Measurements from ENCODE around the gene SAP30BP.

SAP30BP gene

DNA sequence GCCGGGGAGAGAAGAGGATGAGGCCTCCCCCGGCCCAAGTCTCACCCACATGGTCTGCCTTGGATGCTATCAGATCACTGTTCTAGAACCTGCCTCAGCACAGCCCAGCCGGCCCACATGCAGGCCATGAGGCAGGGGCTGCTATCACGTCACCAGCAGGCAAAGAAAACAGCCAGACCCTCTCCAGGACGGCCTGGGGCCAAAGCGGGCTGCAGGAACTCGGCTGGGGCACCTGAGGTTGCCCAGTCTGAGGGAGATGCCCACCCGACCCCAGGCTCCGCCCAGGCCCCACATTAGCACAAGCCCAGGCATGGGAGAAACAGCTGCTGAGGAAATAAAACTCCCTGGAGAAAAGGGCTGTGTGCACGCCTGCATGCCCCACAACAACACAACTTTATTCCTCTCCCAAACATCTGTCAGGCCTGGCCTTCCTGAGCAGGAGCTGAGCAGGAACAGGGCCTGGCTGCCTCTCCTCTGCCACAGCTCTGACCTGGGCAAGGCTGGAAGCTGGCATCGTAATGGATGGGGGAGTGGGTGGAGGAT is 40.6 kb upstream of the SAP30BP start:
- Mint-ChIP-seq H3K4me1 (peaks cover 13% of the 10 kb centered on the region), H3K27me3 (ENCODE audit: low read depth, poor library complexity) (peaks cover 3% of the 10 kb centered on the region), H3K9me3 (no peaks in the 10 kb centered on the region), H3K36me3 (ENCODE audit: low read depth) (no peaks in the 10 kb centered on the region), H3K4me3 (no peak overlapping the region), H3K27ac (no peak overlapping the region)
- no peak for TF ChIP-seq CTCF (IDR thresholded peaks at IDR 0.05)
- DNase-seq, result no peak

DNA sequence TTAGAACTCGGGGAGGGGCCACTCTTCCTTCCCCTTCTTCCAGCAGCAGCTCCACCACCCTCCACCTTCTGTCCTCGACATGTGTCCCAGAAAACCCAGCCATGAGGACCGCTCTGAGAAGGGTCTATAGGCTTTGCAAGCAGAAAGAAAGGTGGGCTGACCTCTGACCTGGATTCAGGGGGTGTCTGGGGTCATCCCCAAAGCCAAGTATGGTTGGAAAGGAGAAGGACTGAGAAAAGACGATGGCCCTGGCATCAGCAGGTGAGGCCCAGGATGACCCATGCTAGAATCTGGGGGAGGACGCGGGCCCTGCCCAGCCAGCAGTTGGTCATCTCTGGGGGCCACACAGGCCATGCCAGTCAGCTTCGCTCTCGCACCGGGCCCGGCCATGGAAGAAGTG is 40.0 kb upstream of the SAP30BP start:
- H3K9me3 Mint-ChIP-seq, result no peaks in the 10 kb centered on the region
- H3K27ac Mint-ChIP-seq, result no peak overlapping the region
- peaks cover 9% of the 10 kb centered on the region for H3K4me1 Mint-ChIP-seq
- no peak for TF ChIP-seq CTCF (IDR thresholded peaks at IDR 0.05)
- H3K4me3 Mint-ChIP-seq, result no peak overlapping the region
- peaks cover under 1% of the 10 kb centered on the region for H3K27me3 Mint-ChIP-seq (ENCODE audit: low read depth, poor library complexity)
- no peaks in the 10 kb centered on the region for H3K36me3 Mint-ChIP-seq (ENCODE audit: low read depth)
- DNase-seq, result no peak

DNA sequence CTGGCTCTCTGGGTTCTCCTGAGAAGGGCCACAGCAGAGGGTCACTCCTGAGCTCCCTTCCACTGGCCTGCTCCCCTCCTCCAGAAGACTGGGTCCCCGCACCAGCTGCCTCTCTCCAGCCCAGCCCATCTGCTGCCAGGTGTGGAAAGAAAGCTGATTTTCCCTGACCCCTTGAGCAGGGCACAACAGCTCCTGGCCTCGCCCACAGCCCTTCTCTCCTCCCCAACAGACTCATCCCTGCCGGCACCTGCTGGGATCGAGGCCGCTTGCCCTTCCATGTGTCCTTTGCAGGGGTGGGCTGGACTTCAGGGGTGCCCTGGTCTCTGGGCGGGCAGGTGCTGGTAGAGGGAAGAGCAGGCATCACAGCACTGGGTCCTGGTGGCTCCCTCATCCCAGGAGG is 38.7 kb upstream of the SAP30BP start:
- H3K27ac Mint-ChIP-seq, result no peak overlapping the region
- H3K27me3 Mint-ChIP-seq (ENCODE audit: low read depth, poor library complexity), result no peaks in the 10 kb centered on the region
- H3K4me1 Mint-ChIP-seq, result peaks cover 14% of the 10 kb centered on the region
- no peak for TF ChIP-seq CTCF (IDR thresholded peaks at IDR 0.05)
- no peak overlapping the region for H3K4me3 Mint-ChIP-seq
- no peaks in the 10 kb centered on the region for H3K9me3 Mint-ChIP-seq
- H3K36me3 Mint-ChIP-seq (ENCODE audit: low read depth), result no peaks in the 10 kb centered on the region
- no peak for DNase-seq

DNA sequence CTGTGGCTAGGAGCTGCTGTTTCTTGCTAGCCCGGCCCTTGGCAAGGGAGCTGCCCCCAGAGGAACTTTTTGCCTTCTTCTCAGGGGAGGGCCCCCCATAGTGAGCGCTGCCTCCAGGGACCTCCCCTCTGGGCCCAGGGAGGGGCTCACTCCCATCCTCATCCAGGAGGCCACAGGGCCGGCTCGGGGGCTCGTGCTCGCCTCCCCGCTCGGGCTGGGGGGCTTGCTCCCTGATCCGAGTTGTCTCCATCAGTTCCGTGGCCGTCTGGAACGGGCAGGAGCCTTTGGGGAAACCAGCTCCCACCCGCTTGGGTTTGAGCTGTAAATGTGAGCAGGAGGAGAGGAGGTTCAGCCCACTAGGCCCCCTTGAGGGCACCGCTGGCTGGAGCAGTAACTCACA is 38.0 kb upstream of the SAP30BP start:
- H3K27me3 Mint-ChIP-seq (ENCODE audit: low read depth, poor library complexity), result no peaks in the 10 kb centered on the region
- TF ChIP-seq CTCF (IDR thresholded peaks at IDR 0.05), result no peak
- no peaks in the 10 kb centered on the region for H3K36me3 Mint-ChIP-seq (ENCODE audit: low read depth)
- DNase-seq, result no peak
- H3K4me3 Mint-ChIP-seq, result no peak overlapping the region
- H3K27ac Mint-ChIP-seq, result no peak overlapping the region
- H3K4me1 Mint-ChIP-seq, result peaks cover 21% of the 10 kb centered on the region
- no peaks in the 10 kb centered on the region for H3K9me3 Mint-ChIP-seq

DNA sequence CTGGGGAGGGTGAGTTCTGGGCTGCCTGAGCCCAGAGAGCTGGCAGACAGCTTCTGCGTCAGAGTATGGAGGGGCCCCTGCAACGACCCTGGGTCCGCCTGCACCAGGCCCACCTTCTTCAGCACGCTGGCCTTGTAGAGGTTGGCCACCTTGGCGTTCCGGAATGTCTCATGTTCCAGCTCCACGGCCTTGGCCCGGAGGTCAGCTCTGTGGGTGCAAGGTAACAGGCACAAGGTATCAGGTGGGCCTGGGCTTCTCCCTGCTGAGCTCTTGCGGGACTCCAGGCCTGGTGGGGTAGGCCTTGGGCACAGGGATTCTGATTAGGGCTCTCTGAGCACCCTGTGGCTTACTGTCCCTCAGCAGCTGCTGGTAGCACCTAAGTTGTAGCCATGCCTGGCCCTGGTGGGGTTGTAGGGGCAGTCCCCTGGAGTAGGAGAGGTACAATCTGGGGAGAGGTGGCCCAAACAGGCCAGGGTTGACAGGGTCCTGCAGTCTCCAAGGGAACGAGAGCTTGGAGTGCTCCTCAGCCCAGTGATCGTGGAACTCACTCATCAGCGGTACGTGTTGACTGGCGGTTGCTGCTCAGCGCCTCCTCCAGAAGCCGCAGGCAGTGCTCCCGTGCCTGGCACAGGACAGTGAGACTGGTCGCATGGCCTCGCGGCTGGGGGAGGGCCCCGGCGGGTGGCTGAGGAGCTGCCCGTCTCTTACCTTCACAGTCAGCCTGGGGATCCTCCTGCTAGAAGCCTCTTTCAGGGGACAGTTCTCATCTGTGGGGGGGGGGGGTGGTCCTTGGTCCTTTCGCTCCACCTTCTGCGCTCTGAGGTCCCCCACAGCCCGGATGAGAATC is 36.8 kb upstream of the SAP30BP start:
- TF ChIP-seq CTCF (IDR thresholded peaks at IDR 0.05), result no peak
- Mint-ChIP-seq H3K4me3 (no peak overlapping the region), H3K4me1 (peaks cover 33% of the 10 kb centered on the region), H3K27ac (no peak overlapping the region), H3K36me3 (ENCODE audit: low read depth) (no peaks in the 10 kb centered on the region), H3K9me3 (no peaks in the 10 kb centered on the region), H3K27me3 (ENCODE audit: low read depth, poor library complexity) (no peaks in the 10 kb centered on the region)
- DNase-seq, result no peak

DNA sequence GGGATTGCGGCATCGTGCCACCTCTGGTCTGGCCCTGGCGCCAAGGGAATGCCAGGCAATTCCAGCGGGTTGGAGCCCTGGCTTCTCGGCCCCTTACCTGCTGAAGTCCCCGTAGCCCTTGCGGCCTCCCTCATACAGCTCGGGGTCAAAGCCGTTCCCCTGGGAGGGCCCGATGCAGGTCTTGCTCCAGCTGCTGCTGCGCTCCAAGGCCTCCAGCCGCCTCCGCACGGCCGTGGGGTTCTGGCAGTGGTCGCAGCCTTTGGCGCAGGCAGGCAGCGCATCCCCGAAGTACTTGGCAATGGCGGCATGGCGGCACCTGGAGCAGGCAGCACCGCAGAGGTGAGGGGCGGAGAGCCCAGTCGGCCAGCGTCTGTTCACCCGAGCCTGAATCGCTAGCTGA is 35.8 kb upstream of the SAP30BP start:
- Mint-ChIP-seq H3K36me3 (ENCODE audit: low read depth) (no peaks in the 10 kb centered on the region), H3K27me3 (ENCODE audit: low read depth, poor library complexity) (no peaks in the 10 kb centered on the region), H3K27ac (no peak overlapping the region), H3K9me3 (no peaks in the 10 kb centered on the region), H3K4me1 (peaks cover 39% of the 10 kb centered on the region), H3K4me3 (no peak overlapping the region)
- no peak for DNase-seq
- no peak for TF ChIP-seq CTCF (IDR thresholded peaks at IDR 0.05)

All from nephron progenitor cell (in vitro differentiated cells).